Esophagus muscularis mucosa (tissue), 4 donors: ENCODE results near the gene ARHGEF40. TPM values are rescaled to one million over a fixed set of nuclear protein-coding genes. Genes with fewer than 3 reads are reported as not detected.

Experiments
- DNase-seq: peaks from one replicate; pipeline ENCODE4 v3.0.0-alpha.2; 2017; ENCODE audit errors: extremely low spot score
- H3K27ac ChIP-seq, 4 donors: fragments of 200-600 bp; sonication (generic); replicated peaks in 1 of 4; 1 replicate in 3 of 4; 2 replicates in 1 of 4; pipeline ENCODE4 v1.5.1; 2016 to 2019; ENCODE audit warnings: mild to moderate bottlenecking in 1 of 4
- H3K27me3 ChIP-seq, 4 donors: fragments of 200-600 bp; sonication (generic); one replicate each; pipeline versions ENCODE4 v1.5.1 to v1.6.0; 2016 to 2019
- H3K36me3 ChIP-seq, 4 donors: fragments of 200-600 bp; sonication (generic); one replicate each; pipeline ENCODE4 v1.5.1; 2016 to 2019
- H3K4me1 ChIP-seq, 4 donors: fragments of 200-600 bp; sonication (generic); one replicate each; pipeline ENCODE4 v1.5.1; 2016 to 2019
- H3K4me3 ChIP-seq, 4 donors: fragments of 200-600 bp; sonication (generic); 1 replicate in 2 of 4; 2 replicates in 2 of 4; pipeline ENCODE4 v1.5.1; 2016 to 2019; ENCODE audit warnings: mild to moderate bottlenecking in 4 of 4, moderate library complexity in 1 of 4
- H3K9me3 ChIP-seq, 4 donors: fragments of 200-600 bp; sonication (generic); 1 replicate in 3 of 4; 2 replicates in 1 of 4; pipeline ENCODE4 v1.5.1; 2016 to 2019
- EP300 ChIP-seq: sonication (generic); formaldehyde crosslinking; IDR thresholded peaks from one replicate; pipeline ENCODE4 v1.6.1; 2017; ENCODE audit warnings: antibody characterized with exemption
- POLR2A ChIP-seq: fragments of 450-650 bp; IDR thresholded peaks from one replicate; pipeline ENCODE4 v1.6.1; 2017; ENCODE audit warnings: antibody characterized with exemption, moderate library complexity, mild to moderate bottlenecking, low read depth
- POLR2AphosphoS5 ChIP-seq, 2 donors: sonication (generic); formaldehyde crosslinking; IDR thresholded peaks; one replicate each; pipeline ENCODE4 v1.6.1; 2017; ENCODE audit warnings: antibody characterized with exemption in 2 of 2
- WGBS: methylation state at CpG from one replicate; pipeline ENCODE4 v1.1.5; 2018; 5-methylcytosine and 5-hydroxymethylcytosine counted together
- intact Hi-C: fragments of 100-400 bp; cut with DNase I; formaldehyde crosslinking; loops from one replicate; pipeline ENCODE4 v1.15.1; 2023
- total RNA-seq, 4 donors: library from RNA; depleted of rRNA; stranded (reverse); fragments of >200 nt; gene quantifications; one replicate each; pipeline versions ENCODE4 v1.1.0 to v1.2.1, GENCODE V29; 2016
- TF ChIP-seq, protein P1 (sequence below), 3 experiments: fragments of 200-600 bp in 2 of 3; fragments of 450-650 bp in 1 of 3; sonication (generic) in 2 of 3; IDR thresholded peaks; one replicate each; pipeline ENCODE4 v1.5.1; 2017 to 2019; ENCODE audit warnings: antibody characterized with exemption in 3 of 3, mild to moderate bottlenecking in 2 of 3, moderate library complexity in 1 of 3

Gene ARHGEF40
- total RNA-seq, 4 donors from 2014 or later, result 19.4 to 47.3 (median 27.0) TPM

DNA sequence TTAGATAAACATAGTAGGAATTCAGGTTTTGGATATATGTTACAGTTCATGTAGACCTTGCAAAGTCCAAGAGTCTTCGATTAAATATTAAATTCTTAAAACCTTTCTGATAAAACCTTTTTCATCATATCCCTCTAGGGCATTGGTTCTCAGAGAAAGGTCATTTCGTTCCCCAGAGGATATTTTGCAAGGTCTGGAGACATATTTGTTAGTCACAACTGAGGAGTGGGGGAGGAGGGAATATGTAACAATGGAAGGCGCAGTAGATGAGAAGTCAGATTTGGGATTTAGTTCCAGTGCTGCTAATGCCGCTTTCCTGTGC is 36.0 kb downstream of the ARHGEF40 start:
- peak overlapping the region; percentile 30 to 93 (median 58) for H3K27ac ChIP-seq
- intact Hi-C loops, result loop anchor here (10.0 kb wide), 1 partner anchor 641 kb away; the partner anchor contains the start of genes PIP4P1 and PNP
- no peak for DNase-seq
- H3K4me3 ChIP-seq, result no peak overlapping the region
- peaks cover 34 to 46% (median 44%) of the 10 kb centered on the region in 4 donors for H3K4me1 ChIP-seq
- TF ChIP-seq EP300 (no peak), POLR2AphosphoS5 (IDR thresholded peaks at IDR 0.05) (peak in 1 of 2 donors; percentile 8)
- WGBS, result 59% methylated on average over 4 of the region's 4 CpGs
- no peaks in the 10 kb centered on the region for H3K36me3 ChIP-seq
- no peaks in the 10 kb centered on the region for H3K27me3 ChIP-seq
- H3K9me3 ChIP-seq, result no peaks in the 10 kb centered on the region

DNA sequence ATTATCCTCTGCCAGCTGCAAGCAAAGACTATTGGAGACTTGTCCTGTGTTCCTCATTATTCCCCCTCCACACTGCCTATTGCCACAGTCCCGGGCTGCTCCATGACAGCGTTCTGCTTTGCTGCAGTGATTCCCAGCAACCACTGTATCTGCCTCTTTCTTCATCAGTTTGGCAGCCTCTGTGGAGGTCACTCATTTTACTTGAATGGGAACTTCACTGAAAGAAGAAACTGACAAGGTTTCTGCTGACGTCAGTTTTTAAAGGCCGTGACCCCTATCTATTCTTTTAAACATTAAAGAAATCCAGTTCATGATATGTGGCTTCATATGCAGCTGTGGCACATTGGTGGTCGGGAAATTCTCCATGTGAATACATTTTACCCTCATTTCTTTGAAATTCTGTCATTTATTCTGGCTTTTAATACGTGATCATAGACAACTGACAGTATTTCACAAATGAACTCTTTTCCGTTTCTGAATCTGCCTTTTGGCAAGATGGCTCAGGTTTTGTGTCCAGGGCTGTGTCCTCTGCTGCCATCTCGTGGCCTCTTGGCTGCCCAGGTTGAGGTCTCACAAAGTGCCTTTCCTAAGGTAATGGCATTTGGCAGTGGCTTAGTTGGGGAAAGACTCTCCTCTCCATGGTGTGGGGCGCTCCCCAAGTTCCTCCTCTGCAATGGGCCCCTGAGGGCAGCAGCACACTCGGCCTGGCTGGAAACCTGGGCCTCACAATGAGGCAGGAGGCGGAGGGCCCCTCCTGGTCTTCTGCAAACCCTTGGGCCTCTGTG is 36.6 kb downstream of the ARHGEF40 start:
- Histone ChIP-seq H3K4me1 (peaks cover 34 to 46% (median 44%) of the 10 kb centered on the region in 4 donors), H3K27me3 (no peaks in the 10 kb centered on the region), H3K36me3 (no peaks in the 10 kb centered on the region), H3K4me3 (peak overlapping the region in 2 of 4 donors; percentile 3 to 17), H3K27ac (peak overlapping the region; percentile 13 to 93 (median 58)), H3K9me3 (no peaks in the 10 kb centered on the region)
- no peak for DNase-seq
- intact Hi-C loops, result loop anchor here (10.0 kb wide), 1 partner anchor 642 kb away; the partner anchor contains the start of genes PIP4P1 and PNP
- TF ChIP-seq POLR2A (no peak), EP300 (no peak), POLR2AphosphoS5 (IDR thresholded peaks at IDR 0.05) (peak in 1 of 2 donors; percentile 59)
- TF ChIP-seq, protein P1, sequence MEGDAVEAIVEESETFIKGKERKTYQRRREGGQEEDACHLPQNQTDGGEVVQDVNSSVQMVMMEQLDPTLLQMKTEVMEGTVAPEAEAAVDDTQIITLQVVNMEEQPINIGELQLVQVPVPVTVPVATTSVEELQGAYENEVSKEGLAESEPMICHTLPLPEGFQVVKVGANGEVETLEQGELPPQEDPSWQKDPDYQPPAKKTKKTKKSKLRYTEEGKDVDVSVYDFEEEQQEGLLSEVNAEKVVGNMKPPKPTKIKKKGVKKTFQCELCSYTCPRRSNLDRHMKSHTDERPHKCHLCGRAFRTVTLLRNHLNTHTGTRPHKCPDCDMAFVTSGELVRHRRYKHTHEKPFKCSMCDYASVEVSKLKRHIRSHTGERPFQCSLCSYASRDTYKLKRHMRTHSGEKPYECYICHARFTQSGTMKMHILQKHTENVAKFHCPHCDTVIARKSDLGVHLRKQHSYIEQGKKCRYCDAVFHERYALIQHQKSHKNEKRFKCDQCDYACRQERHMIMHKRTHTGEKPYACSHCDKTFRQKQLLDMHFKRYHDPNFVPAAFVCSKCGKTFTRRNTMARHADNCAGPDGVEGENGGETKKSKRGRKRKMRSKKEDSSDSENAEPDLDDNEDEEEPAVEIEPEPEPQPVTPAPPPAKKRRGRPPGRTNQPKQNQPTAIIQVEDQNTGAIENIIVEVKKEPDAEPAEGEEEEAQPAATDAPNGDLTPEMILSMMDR (IDR thresholded peaks at IDR 0.05), result peak in 2 of 3 experiments; percentile 79 to 84
- 20% methylated on average over 11 of the region's 11 CpGs for WGBS

DNA sequence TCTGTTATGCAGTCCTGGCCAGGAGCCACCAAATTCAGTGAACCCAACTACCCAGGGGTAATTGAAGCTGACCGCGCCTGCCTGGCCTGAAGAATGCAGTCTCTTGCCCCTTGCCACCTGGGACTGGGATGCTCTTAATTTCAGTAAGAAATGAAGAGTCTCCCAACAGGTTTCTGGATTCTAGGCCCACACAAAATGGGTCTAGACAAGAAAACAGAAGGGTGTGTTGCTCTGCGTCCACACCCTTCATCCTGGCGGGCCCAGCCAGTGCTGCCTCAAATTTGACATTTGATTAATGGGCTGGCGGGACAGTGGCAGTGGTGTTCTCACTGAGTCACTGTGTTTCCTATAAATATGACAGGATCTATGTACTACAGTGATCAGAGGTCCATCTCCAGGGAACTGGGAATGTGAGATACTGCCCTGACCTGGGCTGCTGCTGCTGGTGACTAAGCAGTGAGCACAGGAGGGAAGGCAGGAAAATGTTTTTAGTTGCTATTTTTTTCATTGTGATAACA is 37.2 kb downstream of the ARHGEF40 start:
- H3K36me3 ChIP-seq, result no peaks in the 10 kb centered on the region
- 67% methylated on average over 1 of the region's 5 CpGs for WGBS
- H3K4me3 ChIP-seq, result no peak overlapping the region
- TF ChIP-seq, protein P1 (IDR thresholded peaks at IDR 0.05), result no peak
- TF ChIP-seq POLR2A, result no peak
- no peak for TF ChIP-seq POLR2AphosphoS5 (IDR thresholded peaks at IDR 0.05)
- TF ChIP-seq EP300, result no peak
- no peaks in the 10 kb centered on the region for H3K9me3 ChIP-seq
- peak overlapping the region; percentile 13 to 93 (median 58) for H3K27ac ChIP-seq
- peaks cover 34 to 46% (median 42%) of the 10 kb centered on the region in 4 donors for H3K4me1 ChIP-seq
- intact Hi-C loops, result loop anchor here (10.0 kb wide), 1 partner anchor 643 kb away; the partner anchor contains the start of genes PIP4P1 and PNP
- no peak for DNase-seq
- no peaks in the 10 kb centered on the region for H3K27me3 ChIP-seq

DNA sequence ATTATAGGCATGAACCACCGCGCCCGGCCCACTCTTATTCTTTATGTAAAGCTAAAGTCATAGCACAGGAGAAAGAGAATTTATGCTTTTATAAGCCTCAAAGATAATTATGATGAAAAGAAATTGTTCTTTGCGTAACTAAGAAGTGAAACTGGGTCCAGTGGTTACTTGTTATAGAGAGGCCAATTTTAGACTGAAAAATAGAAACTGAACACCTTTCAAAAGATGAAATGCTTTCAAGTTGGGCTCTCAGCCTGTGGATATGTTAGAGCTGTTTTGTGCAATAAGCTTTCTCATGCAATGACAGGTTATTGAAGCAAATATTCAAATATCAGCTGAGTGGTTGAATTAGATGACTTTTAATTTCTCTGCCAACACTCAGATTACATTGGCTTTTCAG is 38.7 kb downstream of the ARHGEF40 start:
- intact Hi-C loops, result loop anchor here (10.0 kb wide), 1 partner anchor 644 kb away; the partner anchor contains the start of genes PIP4P1 and PNP
- H3K27ac ChIP-seq, result no peak overlapping the region
- 95% methylated on average over 4 of the region's 4 CpGs for WGBS
- peaks cover 26 to 35% (median 31%) of the 10 kb centered on the region in 4 donors for H3K4me1 ChIP-seq
- no peak overlapping the region for H3K4me3 ChIP-seq
- no peaks in the 10 kb centered on the region for H3K36me3 ChIP-seq
- H3K27me3 ChIP-seq, result no peaks in the 10 kb centered on the region
- no peak for DNase-seq
- H3K9me3 ChIP-seq, result no peaks in the 10 kb centered on the region
- TF ChIP-seq POLR2AphosphoS5 (IDR thresholded peaks at IDR 0.05), result no peak
- TF ChIP-seq EP300, result no peak
- TF ChIP-seq, protein P1 (IDR thresholded peaks at IDR 0.05), result no peak
- TF ChIP-seq POLR2A, result no peak
